SK-N-SH (cell line): ENCODE data around the gene KIF5C. TPM values are rescaled to one million over a fixed set of nuclear protein-coding genes. Genes with fewer than 3 reads are reported as not detected.

Experiments used
- CTCF ChIA-PET: fragments of 300-600, 350-600 bp; formaldehyde crosslinking; extraction: SDS; loops from one replicate; lab custom pipeline; 2021; lab: Yijun Ruan, JAX
- POLR2A ChIA-PET: fragments of 350-600 bp; sonication (Branson Sonifier 250); formaldehyde crosslinking; extraction: SDS; loops from one replicate; lab custom pipeline; 2020; ENCODE audit warnings: antibody characterized with exemption, inconsistent platforms; lab: Yijun Ruan, JAX
- DNase-seq: peaks from one replicate; pipeline ENCODE4 v3.0.0; 2012
- H2AFZ ChIP-seq: fragments of 200-600 bp; sonication (generic); 2 replicates; pipeline ENCODE4 v1.8.1; 2016; ENCODE audit warnings: antibody characterized with exemption, mild to moderate bottlenecking, low read depth
- H3F3A ChIP-seq: fragments of 200-600 bp; sonication (generic); replicated peaks from 2 replicates; pipeline ENCODE3; 2016; ENCODE audit warnings: antibody characterized with exemption, mild to moderate bottlenecking; ENCODE audit not compliant: insufficient read depth
- H3K27ac ChIP-seq, 2 experiments: fragments of 200-500 bp in 1 of 2; fragments of 200-600 bp in 1 of 2; sonication (Bioruptor generic) in 1 of 2; sonication (generic), shearing (Covaris generic) in 1 of 2; 2 replicates each; pipeline versions ENCODE4 v1.5.1 to v1.6.1; 2014 to 2016; ENCODE audit warnings: low read depth in 2 of 2, inconsistent platforms in 1 of 2, low read length in 1 of 2, mild to moderate bottlenecking in 1 of 2, mixed read lengths in 1 of 2
- H3K27me3 ChIP-seq: fragments of 200-600 bp; sonication (generic), shearing (Covaris generic); 2 replicates; pipeline ENCODE4 v1.6.1; 2016; ENCODE audit warnings: mixed run types; ENCODE audit not compliant: insufficient read depth
- H3K36me3 ChIP-seq, 2 experiments: fragments of 200-500 bp in 1 of 2; fragments of 200-600 bp in 1 of 2; sonication (Bioruptor generic) in 1 of 2; sonication (generic) in 1 of 2; replicated peaks in 1 of 2; 2 replicates each; pipeline versions ENCODE3 to v1.5.1; 2014 to 2016; ENCODE audit warnings: low read length in 1 of 2, mild to moderate bottlenecking in 1 of 2; ENCODE audit not compliant: insufficient read depth in 2 of 2, control insufficient read depth in 1 of 2
- H3K4me1 ChIP-seq, 2 experiments: fragments of 200-500 bp in 1 of 2; fragments of 200-600 bp in 1 of 2; sonication (Bioruptor generic) in 1 of 2; sonication (generic), shearing (Covaris generic) in 1 of 2; 2 replicates each; pipeline versions ENCODE4 v1.5.1 to v1.6.1; 2014 to 2016; ENCODE audit warnings: low read depth in 1 of 2, low read length in 1 of 2, mixed run types in 1 of 2; ENCODE audit not compliant: insufficient read depth in 2 of 2, control insufficient read depth in 1 of 2
- H3K4me2 ChIP-seq: fragments of 200-600 bp; sonication (generic), shearing (Covaris generic); 2 replicates; pipeline ENCODE4 v1.6.1; 2017; ENCODE audit warnings: mixed run types
- H3K4me3 ChIP-seq, 2 experiments: fragments of 200-500 bp in 1 of 2; fragments of 200-600 bp in 1 of 2; sonication (Bioruptor generic) in 1 of 2; sonication (generic), shearing (Covaris generic) in 1 of 2; 2 replicates each; pipeline versions ENCODE4 v1.5.1 to v1.8.1; 2014 to 2016; ENCODE audit warnings: low read depth in 2 of 2, inconsistent platforms in 1 of 2, low read length in 1 of 2, mild to moderate bottlenecking in 1 of 2, mixed read lengths in 1 of 2, moderate library complexity in 1 of 2
- H3K79me2 ChIP-seq: fragments of 200-600 bp; sonication (generic); 2 replicates; pipeline ENCODE4 v1.8.1; 2017; ENCODE audit warnings: mild to moderate bottlenecking; ENCODE audit not compliant: insufficient read depth
- H3K9ac ChIP-seq: fragments of 200-600 bp; sonication (generic); 2 replicates; pipeline ENCODE4 v1.6.1; 2017; ENCODE audit warnings: mixed run types
- H3K9me2 ChIP-seq: fragments of 200-600 bp; sonication (generic); 2 replicates; pipeline ENCODE4 v1.6.1; 2017; ENCODE audit warnings: mixed run types
- H3K9me3 ChIP-seq: fragments of 200-600 bp; sonication (generic); 2 replicates; pipeline ENCODE4 v1.6.1; 2017; ENCODE audit warnings: mixed run types, mild to moderate bottlenecking, moderate library complexity
- H4K20me1 ChIP-seq: fragments of 200-600 bp; sonication (generic); 2 replicates; pipeline ENCODE4 v1.6.1; 2017; ENCODE audit warnings: mild to moderate bottlenecking, mixed run types; ENCODE audit not compliant: insufficient read depth
- CHD2 ChIP-seq: fragments of 150-350 bp; IDR thresholded peaks from 2 replicates; pipeline ENCODE4 v1.6.1; 2018; ENCODE audit warnings: low read length; ENCODE audit not compliant: partially characterized antibody
- ELF1 ChIP-seq: IDR thresholded peaks from 2 replicates; pipeline ENCODE4 v1.4.0; 2012
- FOSL2 ChIP-seq: IDR thresholded peaks from 2 replicates; pipeline ENCODE4 v1.4.0; 2012; ENCODE audit warnings: low read depth, mild to moderate bottlenecking, moderate library complexity, borderline replicate concordance
- FOXJ3 ChIP-seq: sonication (generic); formaldehyde crosslinking; IDR thresholded peaks from 2 replicates; pipeline ENCODE4 v1.5.1; 2020; ENCODE audit warnings: mild to moderate bottlenecking, missing genetic modification reagents
- FOXM1 ChIP-seq: IDR thresholded peaks from 2 replicates; pipeline ENCODE4 v1.4.0; 2012; ENCODE audit warnings: low read depth, mild to moderate bottlenecking
- GATA2 ChIP-seq: sonication (generic); formaldehyde crosslinking; IDR thresholded peaks from 2 replicates; pipeline ENCODE4 v1.5.0; 2020; ENCODE audit warnings: mild to moderate bottlenecking, missing genetic modification reagents
- IRF3 ChIP-seq: fragments of 150-350 bp; IDR thresholded peaks from 2 replicates; pipeline ENCODE4 v1.6.1; 2016; ENCODE audit warnings: mild to moderate bottlenecking, low read depth, low read length
- MEF2A ChIP-seq: IDR thresholded peaks from 2 replicates; pipeline ENCODE4 v1.4.0; 2012; ENCODE audit warnings: low read depth, borderline replicate concordance
- NRF1 ChIP-seq: IDR thresholded peaks from 2 replicates; pipeline ENCODE4 v1.6.1; 2012; ENCODE audit warnings: low read depth, mild to moderate bottlenecking, low read length
- RAD21 ChIP-seq: IDR thresholded peaks from 2 replicates; pipeline ENCODE4 v1.6.1; 2012; ENCODE audit warnings: mild to moderate bottlenecking, low read length
- RCOR1 ChIP-seq: fragments of 150-350 bp; IDR thresholded peaks from 2 replicates; pipeline ENCODE4 v1.6.1; 2017; ENCODE audit warnings: antibody characterized with exemption, low read length
- REST ChIP-seq: IDR thresholded peaks from 2 replicates; pipeline ENCODE4 v1.6.1; 2012; ENCODE audit warnings: mild to moderate bottlenecking, low read depth, low read length, moderate library complexity
- RFX5 ChIP-seq: IDR thresholded peaks from 2 replicates; pipeline ENCODE4 v1.6.1; 2012; ENCODE audit warnings: mild to moderate bottlenecking, improper control_type of control experiment, low read length
- RXRA ChIP-seq: IDR thresholded peaks from 2 replicates; pipeline ENCODE4 v1.4.0; 2012; ENCODE audit warnings: low read depth, mild to moderate bottlenecking, borderline replicate concordance
- SIN3A ChIP-seq: IDR thresholded peaks from 2 replicates; pipeline ENCODE4 v1.6.1; 2012; ENCODE audit warnings: low read depth, mild to moderate bottlenecking, low read length, moderate library complexity, borderline replicate concordance
- SMC3 ChIP-seq: IDR thresholded peaks from 2 replicates; pipeline ENCODE4 v1.6.1; 2012; ENCODE audit warnings: low read depth, low read length, improper control_type of control experiment
- TAF1 ChIP-seq: IDR thresholded peaks from 2 replicates; pipeline ENCODE4 v1.6.1; 2012; ENCODE audit warnings: low read depth, mild to moderate bottlenecking, low read length, moderate library complexity, borderline replicate concordance
- TCF12 ChIP-seq: IDR thresholded peaks from 2 replicates; pipeline ENCODE4 v1.4.0; 2012
- TEAD4 ChIP-seq: IDR thresholded peaks from 2 replicates; pipeline ENCODE4 v1.4.0; 2012; ENCODE audit warnings: mild to moderate bottlenecking, borderline replicate concordance; ENCODE audit not compliant: insufficient read depth
- WGBS: methylation state at CpG from one replicate; pipeline ENCODE4 v1.1.6; 2017; ENCODE audit warnings: low lambda C conversion rate; 5-methylcytosine and 5-hydroxymethylcytosine counted together
- polyA plus RNA-seq, 3 experiments: library from polyadenylated mRNA; depleted of rRNA; stranded (reverse); fragments of >200 nt; gene quantifications; 2 replicates each; pipeline ENCODE4 v1.2.3, GENCODE V29; 2012

The KIF5C gene
- polyA plus RNA-seq, 1 of the 3 experiments (the other 2 are of a cell fraction): 3.9 TPM

- H3K36me3 ChIP-seq: peaks cover 0 to 6% of the 10 kb centered on the region in 2 experiments
- no peak overlapping the region for H2AFZ ChIP-seq
- H3K27me3 ChIP-seq: no peaks in the 10 kb centered on the region
- no peak overlapping the region for H3K27ac ChIP-seq
- H3K9me3 ChIP-seq: no peaks in the 10 kb centered on the region
- 82% methylated on average over 9 of the region's 9 CpGs for WGBS
- H3K4me1 ChIP-seq: peaks cover 0 to 16% of the 10 kb centered on the region in 2 experiments; a peak in 2 of 4 replicates
- TF ChIP-seq FOXJ3 (CRISPR knock-in tag): no peak
- no peak for TF ChIP-seq FOSL2
- TF ChIP-seq RFX5: no peak
- TF ChIP-seq SIN3A: no peak
- TF ChIP-seq SMC3: no peak
- no peak for TF ChIP-seq GATA2 (CRISPR knock-in tag)
- TF ChIP-seq RCOR1: no peak
- TF ChIP-seq MEF2A: no peak
- TF ChIP-seq TEAD4: no peak
- no peak for TF ChIP-seq FOXM1
- TF ChIP-seq RXRA: no peak
- no peak for TF ChIP-seq RAD21
- no peak for TF ChIP-seq NRF1
- no peak for TF ChIP-seq IRF3
- TF ChIP-seq TCF12: no peak
- no peak for TF ChIP-seq TAF1
- TF ChIP-seq ELF1: no peak
- TF ChIP-seq REST: no peak
- no peak for TF ChIP-seq CHD2
- no peak overlapping the region for H3K4me3 ChIP-seq
- no peaks in the 10 kb centered on the region for H3K79me2 ChIP-seq
- H3K9ac ChIP-seq: no peak overlapping the region
- H3F3A ChIP-seq: peaks cover 7% of the 10 kb centered on the region
- no peak for DNase-seq
- H3K4me2 ChIP-seq: no peak overlapping the region
- H3K9me2 ChIP-seq: no peaks in the 10 kb centered on the region
- POLR2A ChIA-PET: no interaction called here
- no peaks in the 10 kb centered on the region for H4K20me1 ChIP-seq
- CTCF ChIA-PET: no interaction called here
Observed at GRCh38 chr2:148882051-148882450, 7.0 kb downstream of the KIF5C start.
